ENCODE measurements around the gene KCND2.

Gene KCND2

DNA sequence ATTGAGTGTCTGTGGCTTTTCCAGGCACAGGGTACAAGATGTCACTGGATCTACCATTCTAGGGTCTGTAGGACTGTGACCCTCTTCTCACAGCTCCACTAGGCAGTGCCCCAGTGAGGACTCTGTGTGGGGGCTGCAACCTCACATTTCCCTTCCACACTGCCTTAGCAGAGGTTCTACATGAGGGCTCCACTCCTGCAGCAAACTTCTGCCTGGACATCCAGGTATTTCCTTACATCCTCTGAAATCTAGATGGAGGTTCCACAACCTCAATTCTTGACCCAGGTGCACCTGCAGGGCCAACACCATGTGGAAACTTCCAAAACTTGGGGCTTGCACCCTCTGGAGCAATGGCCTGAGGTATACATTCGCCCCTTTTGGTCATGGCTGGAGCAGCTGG is 183.7 kb downstream of the KCND2 start:
- 0 out of 2 replicates have a peak, but pooled peaks cover 2% of the 10 kb centered on the region for H3K36me3 ChIP-seq (ENCODE audit: insufficient read depth, low read length)
- 94% methylated on average over 1 of the region's 1 CpG for WGBS
- H3K4me1 ChIP-seq (ENCODE audit: insufficient read depth, low read length) = peaks cover 17% of the 10 kb centered on the region
- H3K27ac ChIP-seq (ENCODE audit: low read depth, low read length) = no peak overlapping the region
- H3K9me3 ChIP-seq (ENCODE audit: insufficient read depth, low read depth, low read length) = peaks cover 41% of the 10 kb centered on the region
- H3K27me3 ChIP-seq (ENCODE audit: insufficient read depth, low read length) = no peaks in the 10 kb centered on the region
- no peak overlapping the region for H3K9ac ChIP-seq (ENCODE audit: low read depth, low read length)
- H3K4me3 ChIP-seq (ENCODE audit: low read length) = no peak overlapping the region

- Histone ChIP-seq H3K9ac (ENCODE audit: low read depth, low read length) (no peak overlapping the region), H3K4me3 (ENCODE audit: low read length) (no peak overlapping the region), H3K36me3 (ENCODE audit: insufficient read depth, low read length) (0 out of 2 replicates have a peak, but pooled peaks cover 2% of the 10 kb centered on the region), H3K27ac (ENCODE audit: low read depth, low read length) (no peak overlapping the region), H3K4me1 (ENCODE audit: insufficient read depth, low read length) (peaks cover 19% of the 10 kb centered on the region), H3K9me3 (ENCODE audit: insufficient read depth, low read depth, low read length) (peaks cover 18% of the 10 kb centered on the region), H3K27me3 (ENCODE audit: insufficient read depth, low read length) (no peaks in the 10 kb centered on the region)
- WGBS = 24% methylated on average over 2 of the region's 2 CpGs
Measured at GRCh38 chr7:120460949-120461348, 188.0 kb downstream of the KCND2 start.

DNA sequence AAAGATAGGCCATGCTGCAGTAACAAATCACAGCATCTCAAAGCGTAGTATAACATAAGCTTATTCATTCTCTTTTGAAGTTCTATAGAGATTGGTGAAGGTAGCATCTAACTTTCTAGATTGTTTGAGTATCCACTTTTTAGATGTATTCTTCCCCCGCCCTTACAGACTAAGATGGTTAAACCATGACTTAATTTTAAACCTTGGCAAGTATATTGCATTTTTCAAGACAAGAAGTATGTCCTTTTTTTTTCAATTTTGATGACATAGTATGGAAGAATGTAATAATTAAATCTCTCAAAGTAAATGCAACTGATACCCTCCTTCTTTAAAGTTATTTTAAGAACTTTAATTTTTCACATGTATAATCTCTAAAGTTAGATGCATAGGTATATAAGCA is 190.0 kb downstream of the KCND2 start:
- WGBS = 100% methylated on average over 1 of the region's 2 CpGs

GRCh38 chr7:120464104-120464503 is 191.1 kb downstream of the KCND2 start:
- Histone ChIP-seq H3K9ac (ENCODE audit: low read depth, low read length) (no peak overlapping the region), H3K4me3 (ENCODE audit: low read length) (no peak overlapping the region), H3K27me3 (ENCODE audit: insufficient read depth, low read length) (no peaks in the 10 kb centered on the region), H3K4me1 (ENCODE audit: insufficient read depth, low read length) (peaks cover 19% of the 10 kb centered on the region), H3K9me3 (ENCODE audit: insufficient read depth, low read depth, low read length) (no peaks in the 10 kb centered on the region), H3K27ac (ENCODE audit: low read depth, low read length) (no peak overlapping the region), H3K36me3 (ENCODE audit: insufficient read depth, low read length) (no peaks in the 10 kb centered on the region)
- WGBS = 100% methylated on average over 1 of the region's 4 CpGs

More for the DNA sequence above, 190.0 kb downstream of the KCND2 start:
- H3K9me3 ChIP-seq (ENCODE audit: insufficient read depth, low read depth, low read length) = no peaks in the 10 kb centered on the region
- no peak overlapping the region for H3K4me3 ChIP-seq (ENCODE audit: low read length)
- no peaks in the 10 kb centered on the region for H3K36me3 ChIP-seq (ENCODE audit: insufficient read depth, low read length)
- H3K9ac ChIP-seq (ENCODE audit: low read depth, low read length) = no peak overlapping the region
- H3K27ac ChIP-seq (ENCODE audit: low read depth, low read length) = no peak overlapping the region
- H3K27me3 ChIP-seq (ENCODE audit: insufficient read depth, low read length) = no peaks in the 10 kb centered on the region
- H3K4me1 ChIP-seq (ENCODE audit: insufficient read depth, low read length) = peaks cover 19% of the 10 kb centered on the region

- Histone ChIP-seq H3K9ac (ENCODE audit: low read depth, low read length) (no peak overlapping the region), H3K4me1 (ENCODE audit: insufficient read depth, low read length) (no peaks in the 10 kb centered on the region), H3K27me3 (ENCODE audit: insufficient read depth, low read length) (no peaks in the 10 kb centered on the region), H3K9me3 (ENCODE audit: insufficient read depth, low read depth, low read length) (no peaks in the 10 kb centered on the region), H3K27ac (ENCODE audit: low read depth, low read length) (no peak overlapping the region), H3K36me3 (ENCODE audit: insufficient read depth, low read length) (no peaks in the 10 kb centered on the region), H3K4me3 (ENCODE audit: low read length) (no peak overlapping the region)
- 100% methylated on average over 1 of the region's 3 CpGs for WGBS
Measured at GRCh38 chr7:120467676-120468075, 194.7 kb downstream of the KCND2 start.

GRCh38 chr7:120468611-120469010 is 195.6 kb downstream of the KCND2 start:
- Histone ChIP-seq H3K9ac (ENCODE audit: low read depth, low read length) (no peak overlapping the region), H3K27me3 (ENCODE audit: insufficient read depth, low read length) (no peaks in the 10 kb centered on the region), H3K9me3 (ENCODE audit: insufficient read depth, low read depth, low read length) (no peaks in the 10 kb centered on the region), H3K27ac (ENCODE audit: low read depth, low read length) (no peak overlapping the region), H3K4me1 (ENCODE audit: insufficient read depth, low read length) (no peaks in the 10 kb centered on the region), H3K36me3 (ENCODE audit: insufficient read depth, low read length) (no peaks in the 10 kb centered on the region), H3K4me3 (ENCODE audit: low read length) (no peak overlapping the region)
- WGBS = 97% methylated on average over 2 of the region's 3 CpGs

- Histone ChIP-seq H3K4me1 (ENCODE audit: insufficient read depth, low read length) (peaks cover 4% of the 10 kb centered on the region; the same call in 1 of the 2 replicates), H3K4me3 (ENCODE audit: low read length) (no peak overlapping the region), H3K9ac (ENCODE audit: low read depth, low read length) (no peak overlapping the region), H3K36me3 (ENCODE audit: insufficient read depth, low read length) (no peaks in the 10 kb centered on the region), H3K27me3 (ENCODE audit: insufficient read depth, low read length) (no peaks in the 10 kb centered on the region), H3K27ac (ENCODE audit: low read depth, low read length) (no peak overlapping the region), H3K9me3 (ENCODE audit: insufficient read depth, low read depth, low read length) (no peaks in the 10 kb centered on the region)
- 100% methylated on average over 2 of the region's 3 CpGs for WGBS
Measured at GRCh38 chr7:120472892-120473291, 199.9 kb downstream of the KCND2 start.

DNA sequence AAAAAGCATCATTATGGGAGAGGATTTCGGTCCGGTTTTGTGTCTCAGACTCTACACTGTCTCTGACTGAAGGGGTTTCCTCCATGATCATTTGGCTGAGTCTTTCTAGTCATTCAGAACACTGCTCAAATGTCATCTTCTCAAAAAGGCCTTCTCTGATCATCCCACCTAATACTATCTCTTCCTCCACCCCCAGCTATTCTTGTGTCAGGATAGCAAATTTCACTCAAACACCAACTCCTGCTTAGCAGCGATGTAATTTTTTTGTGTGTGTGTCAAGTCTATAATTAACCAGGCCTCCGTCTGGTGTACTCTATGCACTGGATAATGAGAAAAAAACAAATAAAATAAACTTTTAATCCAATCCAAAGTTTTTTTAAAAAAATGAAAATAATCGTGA is 200.4 kb downstream of the KCND2 start:
- H3K4me3 ChIP-seq (ENCODE audit: low read length) = no peak overlapping the region
- no peaks in the 10 kb centered on the region for H3K36me3 ChIP-seq (ENCODE audit: insufficient read depth, low read length)
- H3K9ac ChIP-seq (ENCODE audit: low read depth, low read length) = no peak overlapping the region
- WGBS = 94% methylated on average over 2 of the region's 5 CpGs
- H3K27me3 ChIP-seq (ENCODE audit: insufficient read depth, low read length) = no peaks in the 10 kb centered on the region
- peaks cover 8% of the 10 kb centered on the region; the same call in 1 of the 2 replicates for H3K4me1 ChIP-seq (ENCODE audit: insufficient read depth, low read length)
- no peak overlapping the region for H3K27ac ChIP-seq (ENCODE audit: low read depth, low read length)
- no peaks in the 10 kb centered on the region for H3K9me3 ChIP-seq (ENCODE audit: insufficient read depth, low read depth, low read length)

DNA sequence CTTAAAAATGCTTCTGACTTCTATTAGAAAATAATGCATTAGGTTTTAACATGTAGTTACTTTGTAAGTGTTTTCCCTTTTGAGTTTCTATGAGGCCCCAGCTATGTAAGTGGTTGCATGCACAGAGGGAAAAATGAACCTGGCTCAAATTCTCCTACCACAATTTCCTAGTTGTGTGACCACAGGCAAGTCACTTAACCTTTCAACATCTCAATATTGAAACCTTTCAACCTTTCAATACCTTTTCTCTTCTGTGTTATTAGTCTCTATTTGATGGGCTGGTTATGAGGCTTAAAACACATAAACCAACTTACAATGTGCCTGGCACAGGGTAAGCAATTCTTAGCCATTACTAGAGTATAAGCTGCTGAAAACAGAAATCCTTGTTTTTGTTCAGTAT is 203.0 kb downstream of the KCND2 start:
- Histone ChIP-seq H3K9me3 (ENCODE audit: insufficient read depth, low read depth, low read length) (no peaks in the 10 kb centered on the region), H3K4me1 (ENCODE audit: insufficient read depth, low read length) (peaks cover 18% of the 10 kb centered on the region), H3K27ac (ENCODE audit: low read depth, low read length) (no peak overlapping the region), H3K4me3 (ENCODE audit: low read length) (no peak overlapping the region), H3K9ac (ENCODE audit: low read depth, low read length) (no peak overlapping the region), H3K27me3 (ENCODE audit: insufficient read depth, low read length) (no peaks in the 10 kb centered on the region), H3K36me3 (ENCODE audit: insufficient read depth, low read length) (no peaks in the 10 kb centered on the region)

DNA sequence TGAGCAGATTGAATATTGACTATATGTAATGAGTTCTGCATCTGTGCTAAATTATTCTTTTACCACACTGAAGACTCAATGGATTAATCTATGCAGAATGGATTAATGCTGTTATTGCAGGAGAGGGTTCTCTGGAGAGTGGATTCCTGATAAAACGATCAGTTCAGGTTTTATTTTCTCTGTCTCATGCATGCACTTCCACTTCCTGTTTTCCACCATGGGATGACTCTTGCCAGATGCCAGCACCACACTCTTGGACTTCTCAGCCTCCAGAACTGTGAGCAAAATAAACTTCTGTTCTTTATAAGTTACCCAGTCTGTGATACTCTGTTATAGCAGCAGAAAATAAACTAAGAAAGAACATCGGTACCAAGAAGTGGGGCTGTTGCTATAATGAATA is 207.5 kb downstream of the KCND2 start:
- WGBS = 95% methylated on average over 2 of the region's 2 CpGs
- H3K27ac ChIP-seq (ENCODE audit: low read depth, low read length) = no peak overlapping the region
- H3K4me3 ChIP-seq (ENCODE audit: low read length) = no peak overlapping the region
- no peaks in the 10 kb centered on the region for H3K27me3 ChIP-seq (ENCODE audit: insufficient read depth, low read length)
- no peaks in the 10 kb centered on the region for H3K9me3 ChIP-seq (ENCODE audit: insufficient read depth, low read depth, low read length)
- no peaks in the 10 kb centered on the region for H3K36me3 ChIP-seq (ENCODE audit: insufficient read depth, low read length)
- peaks cover 18% of the 10 kb centered on the region for H3K4me1 ChIP-seq (ENCODE audit: insufficient read depth, low read length)
- no peak overlapping the region for H3K9ac ChIP-seq (ENCODE audit: low read depth, low read length)

DNA sequence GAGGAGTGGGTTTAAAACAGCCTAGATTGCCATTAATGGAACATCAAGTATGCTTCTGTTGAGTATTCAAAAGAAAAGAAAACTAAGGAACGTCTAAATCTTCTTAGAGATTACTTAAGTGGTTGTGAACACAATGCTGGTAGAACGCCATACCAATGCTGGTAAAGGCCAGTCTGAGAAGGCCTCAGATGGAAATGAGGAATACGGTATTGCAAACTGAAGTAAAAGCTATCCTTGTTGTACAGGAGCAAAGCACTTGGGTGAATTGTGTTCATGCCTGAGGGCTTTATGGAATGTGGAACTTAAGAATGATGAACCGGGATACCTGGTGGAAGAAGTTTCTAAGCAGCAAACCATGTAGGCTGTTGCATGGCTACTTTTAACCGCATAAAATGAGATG is 208.0 kb downstream of the KCND2 start:
- Histone ChIP-seq H3K4me3 (ENCODE audit: low read length) (no peak overlapping the region), H3K4me1 (ENCODE audit: insufficient read depth, low read length) (peaks cover 21% of the 10 kb centered on the region), H3K9me3 (ENCODE audit: insufficient read depth, low read depth, low read length) (no peaks in the 10 kb centered on the region), H3K27ac (ENCODE audit: low read depth, low read length) (no peak overlapping the region), H3K27me3 (ENCODE audit: insufficient read depth, low read length) (no peaks in the 10 kb centered on the region), H3K36me3 (ENCODE audit: insufficient read depth, low read length) (no peaks in the 10 kb centered on the region), H3K9ac (ENCODE audit: low read depth, low read length) (no peak overlapping the region)
- WGBS = 94% methylated on average over 5 of the region's 5 CpGs

- H3K9ac ChIP-seq (ENCODE audit: low read depth, low read length) = no peak overlapping the region
- H3K36me3 ChIP-seq (ENCODE audit: insufficient read depth, low read length) = no peaks in the 10 kb centered on the region
- no peak overlapping the region; the same call in 1 of the 2 replicates for H3K27ac ChIP-seq (ENCODE audit: low read depth, low read length)
- H3K9me3 ChIP-seq (ENCODE audit: insufficient read depth, low read depth, low read length) = no peaks in the 10 kb centered on the region
- 58% methylated on average over 1 of the region's 1 CpG for WGBS
- H3K27me3 ChIP-seq (ENCODE audit: insufficient read depth, low read length) = no peaks in the 10 kb centered on the region
- H3K4me3 ChIP-seq (ENCODE audit: low read length) = no peak overlapping the region
- peaks cover 18% of the 10 kb centered on the region for H3K4me1 ChIP-seq (ENCODE audit: insufficient read depth, low read length)
Measured at GRCh38 chr7:120486164-120486563, 213.2 kb downstream of the KCND2 start.
